T47D (cell line): ENCODE measurements around the gene THTPA.

Experiments used
- DNase-seq, 2 experiments: peaks; one replicate each; pipeline versions ENCODE4 v3.0.0 to v3.0.0-alpha.2; 2011 to 2012; ENCODE audit warnings: low read depth in 1 of 2, low spot score in 1 of 2
- JUND ChIP-seq: IDR thresholded peaks from 2 replicates; pipeline ENCODE4 v1.6.1; 2012; ENCODE audit warnings: low read depth
- in situ Hi-C: cut with HindIII; loops from 2 replicates; pipeline ENCODE4 v1.10.0; 2016; ENCODE audit warnings: low sequenced_read_pairs, low pct_unique_long_range_greater_than_20kb

THTPA gene

GRCh38 chr14:23568600-23569331 is 12.7 kb downstream of the THTPA start:
- in situ Hi-C loops = no loop called here
- DNase-seq = peak in 1 of 2 experiments; percentile 46
- TF ChIP-seq JUND = no peak

- in situ Hi-C loops = no loop called here
- no peak for TF ChIP-seq JUND
- DNase-seq = peak; percentile 63 to 89
Observed at GRCh38 chr14:23569443-23570151, 13.5 kb downstream of the THTPA start.

GRCh38 chr14:23570806-23571483 is 14.9 kb downstream of the THTPA start:
- no peak for TF ChIP-seq JUND
- in situ Hi-C loops = no loop called here
- DNase-seq = no peak

- TF ChIP-seq JUND = no peak
- DNase-seq = no peak
- in situ Hi-C loops = no loop called here
Observed at GRCh38 chr14:23571701-23572523, 15.8 kb downstream of the THTPA start.

GRCh38 chr14:23572524-23572828 is 16.4 kb downstream of the THTPA start:
- in situ Hi-C loops = no loop called here
- no peak for TF ChIP-seq JUND

GRCh38 chr14:23572836-23573235 is 16.8 kb downstream of the THTPA start:
- no peak for DNase-seq
- TF ChIP-seq JUND = no peak
- in situ Hi-C loops = no loop called here

More at GRCh38 chr14:23572524-23572828, 16.4 kb downstream of the THTPA start:
- no peak for DNase-seq

GRCh38 chr14:23573384-23574015 is 17.4 kb downstream of the THTPA start:
- no peak for DNase-seq
- TF ChIP-seq JUND = no peak
- in situ Hi-C loops = no loop called here

GRCh38 chr14:23577004-23577681 is 21.1 kb downstream of the THTPA start:
- no peak for DNase-seq

GRCh38 chr14:23577710-23578392 is 21.8 kb downstream of the THTPA start:
- no peak for TF ChIP-seq JUND
- in situ Hi-C loops = no loop called here

More at GRCh38 chr14:23577004-23577681, 21.1 kb downstream of the THTPA start:
- in situ Hi-C loops = no loop called here
- no peak for TF ChIP-seq JUND

GRCh38 chr14:23578560-23579310 is 22.7 kb downstream of the THTPA start, which contains the start of gene JPH4:
JPH4 (minus strand) TSS chr14:23578790; CDS start chr14:23577453, 1,337 bp downstream.
- in situ Hi-C loops = no loop called here
- TF ChIP-seq JUND = no peak

More at GRCh38 chr14:23577710-23578392, 21.8 kb downstream of the THTPA start:
- no peak for DNase-seq

More at GRCh38 chr14:23578560-23579310, 22.7 kb downstream of the THTPA start, which contains the start of gene JPH4:
- DNase-seq = no peak
